Hypothalamus (tissue), 51 donors: ENCODE measurements around the gene MAS1L.

Experiments
- DNase-seq, 51 donors: peaks; one replicate each; lab custom pipeline; 2025; lab: John Stamatoyannopoulos, UW

Gene MAS1L

GRCh38 chr6:29487660-29488059 is at the start of gene MAS1L:
TSS of gene MAS1L (minus strand) at chr6:29487956. CDS start at chr6:29487902, 54 bp downstream.
- DNase-seq, result no peak

GRCh38 chr6:29532320-29532951 is 44.7 kb upstream of the MAS1L start:
- no peak for DNase-seq

GRCh38 chr6:29531668-29532067 is 43.9 kb upstream of the MAS1L start:
- DNase-seq, result no peak

- no peak for DNase-seq
Measured at GRCh38 chr6:29530671-29531310, 43.0 kb upstream of the MAS1L start.

- DNase-seq, result no peak
Measured at GRCh38 chr6:29529956-29530355, 42.2 kb upstream of the MAS1L start.

GRCh38 chr6:29528988-29529560 is 41.3 kb upstream of the MAS1L start:
- DNase-seq, result no peak

- no peak for DNase-seq
Measured at GRCh38 chr6:29528300-29528931, 40.7 kb upstream of the MAS1L start.

GRCh38 chr6:29527564-29527963 is 39.8 kb upstream of the MAS1L start:
- DNase-seq, result no peak

- DNase-seq, result no peak
Measured at GRCh38 chr6:29527126-29527525, 39.4 kb upstream of the MAS1L start.

GRCh38 chr6:29525311-29525639 is 37.5 kb upstream of the MAS1L start:
- DNase-seq, result no peak

GRCh38 chr6:29524444-29525310 is 36.9 kb upstream of the MAS1L start:
- DNase-seq, result no peak

- no peak for DNase-seq
Measured at GRCh38 chr6:29524044-29524443, 36.3 kb upstream of the MAS1L start.

GRCh38 chr6:29522227-29522626 is 34.5 kb upstream of the MAS1L start:
- DNase-seq, result no peak

GRCh38 chr6:29521006-29521680 is 33.4 kb upstream of the MAS1L start:
- DNase-seq, result no peak

GRCh38 chr6:29520232-29520631 is 32.5 kb upstream of the MAS1L start:
- DNase-seq, result no peak

- DNase-seq, result no peak
Measured at GRCh38 chr6:29519291-29520010, 31.7 kb upstream of the MAS1L start.

GRCh38 chr6:29517728-29518440 is 30.1 kb upstream of the MAS1L start:
- DNase-seq, result no peak

- DNase-seq, result no peak
Measured at GRCh38 chr6:29517245-29517644, 29.5 kb upstream of the MAS1L start.

GRCh38 chr6:29516108-29516507 is 28.4 kb upstream of the MAS1L start:
- no peak for DNase-seq
